Brain microvascular endothelial cell (primary cell): ENCODE measurements around the gene TMEM63C.

Source experiments
- DNase-seq: peaks from one replicate; pipeline ENCODE4 v3.0.0-alpha.2; 2020
- H3K27ac ChIP-seq: fragments of 250-450 bp; sonication (Bioruptor Pico); 2 replicates; pipeline ENCODE4 v1.5.1; 2020; ENCODE audit warnings: mild to moderate bottlenecking, moderate library complexity
- H3K27me3 ChIP-seq: fragments of 250-450 bp; sonication (Bioruptor Pico); replicated peaks from 2 replicates; pipeline ENCODE4 v1.5.1; 2020; ENCODE audit warnings: mild to moderate bottlenecking
- H3K36me3 ChIP-seq: fragments of 250-450 bp; sonication (Bioruptor Pico); replicated peaks from 2 replicates; pipeline ENCODE4 v1.5.1; 2020; ENCODE audit warnings: mild to moderate bottlenecking
- H3K4me3 ChIP-seq: 2 replicates; pipeline ENCODE4 v1.5.1; 2011; ENCODE audit warnings: low read depth, mild to moderate bottlenecking, control low read depth, low read length, moderate library complexity
- in situ Hi-C: cut with HindIII; loops from 2 replicates; pipeline ENCODE4 v1.10.0; 2017; ENCODE audit warnings: low sequenced_read_pairs, low pct_ligation_motif_present
- TF ChIP-seq, protein P1 (sequence below): IDR thresholded peaks from 2 replicates; pipeline ENCODE4 v1.5.1; 2011; ENCODE audit warnings: low read depth, mild to moderate bottlenecking, moderate library complexity, low read length, control low read depth, inconsistent platforms; ENCODE audit errors: missing control alignments

The TMEM63C gene

DNA sequence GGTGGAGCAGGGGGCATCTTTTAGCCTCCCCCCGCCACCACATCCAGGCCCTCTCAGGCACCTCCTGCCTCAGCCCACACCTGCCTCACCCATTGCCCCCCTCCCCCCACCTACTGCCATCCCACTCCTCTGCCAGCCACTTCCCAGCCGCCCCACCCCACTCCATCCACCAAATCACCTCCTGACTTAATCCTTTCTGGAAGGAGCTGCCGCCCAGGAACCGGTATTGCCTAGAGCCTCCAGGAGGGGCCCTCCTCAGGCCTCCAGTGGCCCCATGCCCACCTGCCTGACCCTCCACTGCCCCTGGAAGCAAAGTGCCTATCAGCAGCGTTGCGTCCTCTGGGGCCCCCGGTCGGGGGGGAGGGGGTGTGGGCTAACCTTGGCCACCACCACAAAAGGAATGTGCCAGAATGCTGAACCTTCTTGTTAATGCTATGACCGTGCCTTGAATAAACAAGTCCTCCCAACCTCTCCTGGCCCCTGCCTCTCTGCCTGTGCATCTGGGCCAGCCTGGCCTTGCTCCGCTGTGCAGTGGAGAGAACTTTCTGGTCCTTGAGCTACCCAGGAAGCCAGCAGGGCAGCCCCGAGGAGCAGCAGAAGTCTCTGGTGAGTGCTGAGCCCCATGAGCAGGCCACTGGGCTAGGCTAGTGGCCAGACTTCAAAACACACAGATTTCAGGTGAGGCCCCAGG lies 77.6 kb downstream of the TMEM63C start:
- TF ChIP-seq, protein P1, sequence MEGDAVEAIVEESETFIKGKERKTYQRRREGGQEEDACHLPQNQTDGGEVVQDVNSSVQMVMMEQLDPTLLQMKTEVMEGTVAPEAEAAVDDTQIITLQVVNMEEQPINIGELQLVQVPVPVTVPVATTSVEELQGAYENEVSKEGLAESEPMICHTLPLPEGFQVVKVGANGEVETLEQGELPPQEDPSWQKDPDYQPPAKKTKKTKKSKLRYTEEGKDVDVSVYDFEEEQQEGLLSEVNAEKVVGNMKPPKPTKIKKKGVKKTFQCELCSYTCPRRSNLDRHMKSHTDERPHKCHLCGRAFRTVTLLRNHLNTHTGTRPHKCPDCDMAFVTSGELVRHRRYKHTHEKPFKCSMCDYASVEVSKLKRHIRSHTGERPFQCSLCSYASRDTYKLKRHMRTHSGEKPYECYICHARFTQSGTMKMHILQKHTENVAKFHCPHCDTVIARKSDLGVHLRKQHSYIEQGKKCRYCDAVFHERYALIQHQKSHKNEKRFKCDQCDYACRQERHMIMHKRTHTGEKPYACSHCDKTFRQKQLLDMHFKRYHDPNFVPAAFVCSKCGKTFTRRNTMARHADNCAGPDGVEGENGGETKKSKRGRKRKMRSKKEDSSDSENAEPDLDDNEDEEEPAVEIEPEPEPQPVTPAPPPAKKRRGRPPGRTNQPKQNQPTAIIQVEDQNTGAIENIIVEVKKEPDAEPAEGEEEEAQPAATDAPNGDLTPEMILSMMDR, result no peak
- no peak for DNase-seq
- in situ Hi-C loops, result no loop called here
- H3K4me3 ChIP-seq, result no peak overlapping the region
- no peak overlapping the region for H3K27ac ChIP-seq
- H3K36me3 ChIP-seq, result no peaks in the 10 kb centered on the region
- H3K27me3 ChIP-seq, result no peaks in the 10 kb centered on the region

DNA sequence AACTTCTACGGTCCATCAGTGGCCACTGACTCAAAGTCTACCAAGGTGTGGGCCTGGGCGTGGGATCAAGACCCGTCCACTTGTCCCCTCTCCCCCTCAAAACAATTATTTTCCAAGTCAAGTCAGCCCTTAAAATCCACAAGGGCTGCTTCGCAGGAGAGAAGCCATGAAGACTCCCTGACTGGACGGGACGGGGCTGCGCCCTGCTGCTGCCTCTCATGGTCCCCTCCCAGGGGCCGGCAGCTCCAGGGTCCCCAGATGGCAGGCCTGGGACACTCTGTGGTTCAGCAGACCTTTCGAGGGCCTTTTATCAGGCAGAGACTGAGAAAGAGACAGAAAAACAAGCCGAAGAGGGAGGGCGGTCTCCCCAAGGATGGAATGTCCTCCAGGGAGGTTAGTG lies 78.6 kb downstream of the TMEM63C start:
- no peak for DNase-seq
- in situ Hi-C loops, result no loop called here
- H3K27me3 ChIP-seq, result no peaks in the 10 kb centered on the region

DNA sequence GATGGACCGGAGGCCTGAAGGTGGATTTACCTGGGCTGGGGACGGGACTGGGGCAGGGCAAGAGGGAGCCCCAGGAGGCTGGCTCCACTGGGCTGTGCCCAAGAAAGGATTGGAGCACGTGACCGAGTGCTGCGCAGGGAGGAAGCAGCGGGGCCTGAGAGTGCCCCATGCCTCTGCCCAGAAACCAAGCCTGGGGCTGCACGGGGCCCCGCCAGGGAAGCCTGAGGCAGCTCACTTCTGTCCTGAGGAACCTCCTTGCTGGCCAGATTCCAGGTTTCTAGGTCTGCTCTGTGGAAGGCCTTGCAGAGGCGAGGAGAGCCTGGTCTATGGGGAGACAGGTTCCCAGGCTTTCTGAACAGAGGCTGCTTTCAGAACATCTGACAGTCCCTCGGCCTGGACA lies 79.0 kb downstream of the TMEM63C start:
- TF ChIP-seq, protein P1, result no peak
- H3K36me3 ChIP-seq, result no peaks in the 10 kb centered on the region
- H3K27ac ChIP-seq, result no peak overlapping the region
- H3K4me3 ChIP-seq, result no peak overlapping the region
- H3K27me3 ChIP-seq, result no peaks in the 10 kb centered on the region
- in situ Hi-C loops, result no loop called here
- no peak for DNase-seq

More for the DNA sequence above, 78.6 kb downstream of the TMEM63C start:
- Histone ChIP-seq H3K4me3 (no peak overlapping the region), H3K27ac (no peak overlapping the region), H3K36me3 (no peaks in the 10 kb centered on the region)
- TF ChIP-seq, protein P1, result no peak

DNA sequence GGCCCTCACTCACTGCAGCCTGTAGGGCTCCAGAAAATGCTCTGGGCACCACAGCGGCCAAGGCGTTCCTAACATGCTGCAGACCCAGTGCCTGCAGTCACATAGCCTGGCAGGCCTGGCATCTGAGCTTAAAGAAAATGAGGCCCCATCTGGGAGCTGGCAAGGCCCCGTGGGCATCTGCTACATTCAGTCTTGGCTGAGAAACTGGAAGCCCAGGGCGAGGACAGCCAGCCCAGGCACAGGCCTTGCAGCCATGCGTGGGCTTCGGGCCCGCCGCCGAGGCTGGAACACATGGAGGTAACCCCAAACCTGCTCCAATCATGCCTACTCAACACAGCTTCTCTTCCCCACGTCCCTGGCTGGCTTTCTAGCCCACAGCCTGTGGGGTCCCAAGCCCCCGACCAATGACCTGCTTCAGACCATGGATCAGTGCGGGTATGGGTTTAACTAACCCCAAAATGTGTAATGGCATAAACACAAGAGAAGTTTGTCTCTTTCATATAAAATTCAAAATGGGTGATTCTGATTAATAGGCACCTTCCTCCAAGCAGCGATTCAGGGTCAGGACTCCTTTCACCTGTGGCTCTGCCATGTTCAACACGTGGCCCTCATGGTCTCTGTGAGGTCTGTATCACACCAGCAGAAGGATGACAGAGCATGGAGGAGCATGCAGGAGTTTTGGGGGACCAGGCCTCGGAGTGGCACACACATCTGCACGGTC lies 83.0 kb downstream of the TMEM63C start:
- peaks cover 15% of the 10 kb centered on the region for H3K27me3 ChIP-seq
- H3K27ac ChIP-seq, result no peak overlapping the region
- H3K4me3 ChIP-seq, result no peak overlapping the region
- H3K36me3 ChIP-seq, result no peaks in the 10 kb centered on the region
- TF ChIP-seq, protein P1, result no peak
- in situ Hi-C loops, result no loop called here
- no peak for DNase-seq

DNA sequence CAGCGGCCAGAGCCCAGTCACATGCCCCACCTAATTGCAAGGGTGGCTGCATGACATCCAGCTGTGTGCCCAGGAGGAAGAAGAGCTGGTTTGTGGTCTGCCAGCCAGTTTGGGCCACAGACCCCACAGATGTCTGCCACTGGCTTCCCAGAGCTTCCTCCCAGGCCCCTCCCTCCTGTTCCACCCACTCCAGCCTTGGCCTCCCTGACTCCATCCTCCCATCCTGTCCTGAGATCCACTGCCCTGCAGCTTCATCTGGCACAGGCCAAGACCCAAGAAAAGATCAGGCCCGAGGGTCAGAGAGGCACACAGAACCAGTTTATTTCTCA lies 83.6 kb downstream of the TMEM63C start:
- H3K27ac ChIP-seq, result no peak overlapping the region
- no peak for DNase-seq
- peaks cover 19% of the 10 kb centered on the region for H3K27me3 ChIP-seq
- H3K36me3 ChIP-seq, result no peaks in the 10 kb centered on the region
- in situ Hi-C loops, result no loop called here
- no peak overlapping the region for H3K4me3 ChIP-seq
- TF ChIP-seq, protein P1, result no peak
